Measurements from ENCODE around the gene MALT1.

Gene MALT1

DNA sequence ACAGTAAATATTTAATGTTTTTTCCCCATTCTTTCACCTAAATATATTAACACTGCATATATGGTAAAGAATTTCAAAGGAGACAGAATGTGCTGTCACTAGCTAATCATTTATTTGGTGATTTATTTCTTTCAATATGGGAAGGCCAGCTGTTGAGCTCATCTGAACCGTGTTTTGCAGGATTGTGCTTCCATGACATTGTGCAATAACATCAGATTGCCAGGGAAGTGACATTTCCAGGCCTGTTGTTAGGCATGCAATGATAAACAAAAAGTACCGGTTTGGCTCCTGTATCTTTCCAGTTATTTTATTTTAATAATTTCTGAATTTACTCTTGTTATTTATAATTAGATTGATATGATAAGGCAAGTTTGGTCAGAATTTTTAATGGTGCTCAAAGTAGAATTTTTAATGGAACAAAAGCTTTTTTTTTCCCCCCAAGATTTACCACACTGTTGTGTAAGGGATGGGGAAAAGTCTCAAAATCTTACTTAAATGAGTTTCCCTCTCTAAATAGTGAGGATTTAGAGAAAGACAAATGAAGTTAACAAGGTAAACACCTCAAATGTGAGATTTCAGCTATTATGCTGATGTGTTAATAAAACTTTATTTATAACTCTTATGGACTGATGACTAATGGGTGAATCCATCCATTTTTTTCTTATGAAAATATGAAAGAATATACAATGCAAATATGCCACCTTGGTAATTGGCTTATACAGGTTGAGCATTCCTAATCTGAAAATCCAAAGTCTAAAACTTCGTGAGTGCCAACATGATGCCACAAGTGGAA, 52.7 kb downstream of the MALT1 start:
- no peak overlapping the region for H3K9ac ChIP-seq (ENCODE audit: insufficient read length)
- no peaks in the 10 kb centered on the region for H3K9me3 ChIP-seq (ENCODE audit: low read depth, low read length)
- H3K36me3 ChIP-seq (ENCODE audit: insufficient read depth, low read length): 0 out of 2 replicates have a peak, but pooled peaks cover 6% of the 10 kb centered on the region
- no peak for TF ChIP-seq FOXP2 (optimal IDR thresholded peaks at IDR 0.05; ENCODE audit: control extremely low read depth, extremely low read length, insufficient read depth)
- TF ChIP-seq POLR2AphosphoS5 (IDR thresholded peaks at IDR 0.05; ENCODE audit: borderline replicate concordance, low read depth, low read length): no peak
- TF ChIP-seq EZH2 (IDR thresholded peaks at IDR 0.05): no peak
- no peak for DNase-seq (ENCODE audit: low read depth, low spot score)
- no peak overlapping the region for H3K4me3 ChIP-seq
- H3K27ac ChIP-seq: no peak overlapping the region

GRCh38 chr18:58726671-58727070, 55.4 kb downstream of the MALT1 start:
- Histone ChIP-seq H3K4me3 (no peak overlapping the region), H3K9me3 (ENCODE audit: low read depth, low read length) (no peaks in the 10 kb centered on the region), H3K36me3 (ENCODE audit: insufficient read depth, low read length) (0 out of 2 replicates have a peak, but pooled peaks cover 6% of the 10 kb centered on the region), H3K27ac (0 out of 2 replicates have a peak overlapping the region, but pooled peaks have one; percentile 26), H3K9ac (ENCODE audit: insufficient read length) (no peak overlapping the region)
- TF ChIP-seq FOXP2 (optimal IDR thresholded peaks at IDR 0.05; ENCODE audit: control extremely low read depth, extremely low read length, insufficient read depth) (no peak), EZH2 (IDR thresholded peaks at IDR 0.05) (no peak), POLR2AphosphoS5 (IDR thresholded peaks at IDR 0.05; ENCODE audit: borderline replicate concordance, low read depth, low read length) (no peak)
- DNase-seq (ENCODE audit: low read depth, low spot score): no peak

DNA sequence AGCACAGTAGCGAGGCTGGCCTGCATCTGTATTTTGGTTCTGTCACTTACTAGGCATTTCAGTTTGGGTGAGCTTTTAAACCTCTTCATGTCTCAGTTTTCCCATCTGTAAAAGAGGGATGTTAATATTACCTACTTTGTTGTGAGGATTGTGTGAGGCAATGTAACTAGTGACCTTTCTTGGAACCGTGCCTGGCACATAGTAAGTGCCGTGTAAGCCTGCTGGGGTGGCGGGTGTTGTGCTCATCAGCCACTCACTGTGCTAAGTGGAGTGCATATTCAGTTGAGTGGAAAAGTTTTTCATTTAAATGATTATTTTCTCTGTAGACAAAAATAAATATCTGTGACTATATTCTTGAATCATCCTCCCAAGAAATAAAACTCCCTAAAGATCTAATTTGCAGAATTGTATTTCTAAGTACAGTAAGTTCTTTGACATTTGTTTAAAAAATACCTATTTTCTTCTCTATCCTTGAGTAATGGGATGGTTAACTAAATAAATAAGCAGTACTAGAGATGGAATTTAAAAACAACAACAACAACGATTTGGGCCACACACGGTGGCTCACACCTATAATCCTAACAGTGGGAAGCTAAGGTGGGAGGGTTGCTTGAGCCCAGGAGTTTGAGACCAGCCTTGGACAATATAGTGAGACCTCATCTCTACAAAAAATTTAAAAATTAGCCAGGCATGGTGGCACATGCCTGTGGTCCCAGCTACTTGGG, 56.7 kb downstream of the MALT1 start:
- no peak for TF ChIP-seq POLR2AphosphoS5 (IDR thresholded peaks at IDR 0.05; ENCODE audit: borderline replicate concordance, low read depth, low read length)
- no peak for TF ChIP-seq EZH2 (IDR thresholded peaks at IDR 0.05)
- no peak for TF ChIP-seq FOXP2 (optimal IDR thresholded peaks at IDR 0.05; ENCODE audit: control extremely low read depth, extremely low read length, insufficient read depth)
- Histone ChIP-seq H3K36me3 (ENCODE audit: insufficient read depth, low read length) (0 out of 2 replicates have a peak, but pooled peaks cover 5% of the 10 kb centered on the region), H3K9me3 (ENCODE audit: low read depth, low read length) (no peaks in the 10 kb centered on the region), H3K27ac (no peak overlapping the region), H3K9ac (ENCODE audit: insufficient read length) (no peak overlapping the region), H3K4me3 (no peak overlapping the region)
- no peak for DNase-seq (ENCODE audit: low read depth, low spot score)

GRCh38 chr18:58728719-58729118, 57.5 kb downstream of the MALT1 start:
- TF ChIP-seq FOXP2 (optimal IDR thresholded peaks at IDR 0.05; ENCODE audit: control extremely low read depth, extremely low read length, insufficient read depth): no peak
- TF ChIP-seq POLR2AphosphoS5 (IDR thresholded peaks at IDR 0.05; ENCODE audit: borderline replicate concordance, low read depth, low read length): no peak
- no peak for TF ChIP-seq EZH2 (IDR thresholded peaks at IDR 0.05)
- no peak for DNase-seq (ENCODE audit: low read depth, low spot score)
- no peak overlapping the region for H3K9ac ChIP-seq (ENCODE audit: insufficient read length)
- no peaks in the 10 kb centered on the region for H3K9me3 ChIP-seq (ENCODE audit: low read depth, low read length)
- H3K4me3 ChIP-seq: no peak overlapping the region
- H3K27ac ChIP-seq: no peak overlapping the region
- H3K36me3 ChIP-seq (ENCODE audit: insufficient read depth, low read length): peaks cover 7% of the 10 kb centered on the region; the same call in 1 of the 2 replicates

- Histone ChIP-seq H3K4me3 (no peak overlapping the region), H3K27ac (no peak overlapping the region), H3K36me3 (ENCODE audit: insufficient read depth, low read length) (peaks cover 14% of the 10 kb centered on the region; the same call in 1 of the 2 replicates), H3K9me3 (ENCODE audit: low read depth, low read length) (no peaks in the 10 kb centered on the region), H3K9ac (ENCODE audit: insufficient read length) (no peak overlapping the region)
- no peak for DNase-seq (ENCODE audit: low read depth, low spot score)
- no peak for TF ChIP-seq EZH2 (IDR thresholded peaks at IDR 0.05)
- TF ChIP-seq POLR2AphosphoS5 (IDR thresholded peaks at IDR 0.05; ENCODE audit: borderline replicate concordance, low read depth, low read length): no peak
- TF ChIP-seq FOXP2 (optimal IDR thresholded peaks at IDR 0.05; ENCODE audit: control extremely low read depth, extremely low read length, insufficient read depth): no peak
Observed at GRCh38 chr18:58730618-58731017, 59.4 kb downstream of the MALT1 start.

- no peak overlapping the region for H3K4me3 ChIP-seq
- no peak for DNase-seq (ENCODE audit: low read depth, low spot score)
- no peak for TF ChIP-seq POLR2AphosphoS5 (IDR thresholded peaks at IDR 0.05; ENCODE audit: borderline replicate concordance, low read depth, low read length)
- TF ChIP-seq EZH2 (IDR thresholded peaks at IDR 0.05): no peak
- TF ChIP-seq FOXP2 (optimal IDR thresholded peaks at IDR 0.05; ENCODE audit: control extremely low read depth, extremely low read length, insufficient read depth): no peak
- no peak overlapping the region for H3K27ac ChIP-seq
- peaks cover 18% of the 10 kb centered on the region; the same call in 1 of the 2 replicates for H3K36me3 ChIP-seq (ENCODE audit: insufficient read depth, low read length)
- H3K9me3 ChIP-seq (ENCODE audit: low read depth, low read length): no peaks in the 10 kb centered on the region
- no peak overlapping the region for H3K9ac ChIP-seq (ENCODE audit: insufficient read length)
Observed at GRCh38 chr18:58732471-58732870, 61.2 kb downstream of the MALT1 start.

- Histone ChIP-seq H3K27ac (no peak overlapping the region), H3K9ac (ENCODE audit: insufficient read length) (no peak overlapping the region), H3K4me3 (no peak overlapping the region), H3K36me3 (ENCODE audit: insufficient read depth, low read length) (peaks cover 27% of the 10 kb centered on the region; the same call in 1 of the 2 replicates), H3K9me3 (ENCODE audit: low read depth, low read length) (no peaks in the 10 kb centered on the region)
- no peak for DNase-seq (ENCODE audit: low read depth, low spot score)
- no peak for TF ChIP-seq FOXP2 (optimal IDR thresholded peaks at IDR 0.05; ENCODE audit: control extremely low read depth, extremely low read length, insufficient read depth)
- TF ChIP-seq POLR2AphosphoS5 (IDR thresholded peaks at IDR 0.05; ENCODE audit: borderline replicate concordance, low read depth, low read length): no peak
- no peak for TF ChIP-seq EZH2 (IDR thresholded peaks at IDR 0.05)
Observed at GRCh38 chr18:58733866-58734265, 62.6 kb downstream of the MALT1 start.

- H3K36me3 ChIP-seq (ENCODE audit: insufficient read depth, low read length): peaks cover 35% of the 10 kb centered on the region
- TF ChIP-seq POLR2AphosphoS5 (IDR thresholded peaks at IDR 0.05; ENCODE audit: borderline replicate concordance, low read depth, low read length) (no peak), FOXP2 (optimal IDR thresholded peaks at IDR 0.05; ENCODE audit: control extremely low read depth, extremely low read length, insufficient read depth) (no peak), EZH2 (IDR thresholded peaks at IDR 0.05) (no peak)
- H3K9me3 ChIP-seq (ENCODE audit: low read depth, low read length): no peaks in the 10 kb centered on the region
- no peak overlapping the region for H3K9ac ChIP-seq (ENCODE audit: insufficient read length)
- H3K27ac ChIP-seq: no peak overlapping the region
- H3K4me3 ChIP-seq: no peak overlapping the region
- DNase-seq (ENCODE audit: low read depth, low spot score): no peak
Observed at GRCh38 chr18:58738322-58738721, 67.1 kb downstream of the MALT1 start.
